Activated CD8-positive, alpha-beta memory T cell treated with anti-CD3 and anti-CD28 coated beads, Interleukin-2, amount 50 U/mL, for 24 hours (primary cell): ENCODE data around the gene MALRD1.

Source experiments
- DNase-seq: peaks from one replicate; pipeline ENCODE4 v3.0.0-alpha.2; 2020; ENCODE audit errors: extremely low read depth

Gene MALRD1

DNA sequence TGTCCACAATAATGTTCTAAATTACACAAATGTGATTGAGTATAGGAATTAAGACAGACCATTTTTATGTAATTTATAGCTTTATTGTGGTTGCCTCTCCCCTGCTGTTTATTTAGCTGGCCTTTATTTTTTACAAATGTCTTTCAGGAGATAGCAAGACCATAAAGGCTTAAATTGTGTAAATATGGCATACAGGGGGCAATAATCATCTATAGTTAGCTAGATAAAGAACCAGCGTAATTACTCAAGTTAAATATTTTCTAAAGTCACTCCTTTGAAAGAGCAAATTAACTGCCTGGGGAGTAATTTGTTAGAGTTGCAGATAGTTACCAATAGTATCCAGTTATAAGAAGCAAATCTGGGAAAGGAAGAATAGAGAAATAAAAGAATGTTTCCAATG, at the start of gene MALRD1:
Gene MALRD1, plus strand, starts transcription at position 313 of the 400 bp plus-strand sequence. CDS start 138 bp downstream, outside the sequence.
- DNase-seq = no peak

GRCh38 chr10:19003341-19003740, 45.3 kb upstream of the MALRD1 start:
- no peak for DNase-seq

DNA sequence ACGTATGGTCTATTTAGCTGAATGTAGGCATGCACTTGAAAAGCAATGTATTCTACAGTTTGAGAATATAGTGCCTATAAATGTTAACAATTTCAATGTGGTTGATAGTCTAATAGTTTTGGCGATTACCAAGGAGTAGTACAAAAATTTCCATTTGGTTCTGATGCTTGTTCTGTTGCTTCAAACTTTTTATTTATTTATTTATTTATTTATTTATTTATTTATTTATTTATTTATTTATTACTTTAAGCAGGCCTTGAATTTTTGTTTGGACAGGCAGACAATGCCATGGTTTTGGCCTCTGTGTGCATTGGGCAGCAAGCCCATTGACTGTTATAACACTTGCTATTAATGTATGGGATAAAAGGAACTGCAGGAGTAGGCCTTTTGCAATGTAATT, 36.5 kb upstream of the MALRD1 start:
- no peak for DNase-seq

GRCh38 chr10:19014034-19014433, 34.6 kb upstream of the MALRD1 start:
- no peak for DNase-seq

DNA sequence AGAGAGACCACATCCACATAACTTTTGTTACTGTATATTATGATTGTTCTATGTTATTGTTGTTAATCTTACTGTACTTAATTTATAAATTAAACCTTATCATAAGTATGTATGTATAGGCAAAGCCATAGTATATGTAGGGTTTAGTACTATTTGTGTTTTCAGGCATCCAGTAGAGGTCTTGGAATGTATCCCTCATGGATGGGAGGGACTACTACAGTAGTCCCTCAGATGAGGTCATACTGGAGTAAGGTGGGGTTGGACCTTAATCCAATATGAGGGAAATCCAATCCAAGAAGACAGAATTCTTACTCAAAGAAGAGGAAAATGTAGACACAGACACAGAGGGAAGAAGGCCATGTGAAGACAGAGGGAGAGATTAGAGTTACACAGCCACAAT, 34.1 kb upstream of the MALRD1 start:
- DNase-seq = no peak

- DNase-seq = no peak
Measured at GRCh38 chr10:19017116-19017890, 31.3 kb upstream of the MALRD1 start.

DNA sequence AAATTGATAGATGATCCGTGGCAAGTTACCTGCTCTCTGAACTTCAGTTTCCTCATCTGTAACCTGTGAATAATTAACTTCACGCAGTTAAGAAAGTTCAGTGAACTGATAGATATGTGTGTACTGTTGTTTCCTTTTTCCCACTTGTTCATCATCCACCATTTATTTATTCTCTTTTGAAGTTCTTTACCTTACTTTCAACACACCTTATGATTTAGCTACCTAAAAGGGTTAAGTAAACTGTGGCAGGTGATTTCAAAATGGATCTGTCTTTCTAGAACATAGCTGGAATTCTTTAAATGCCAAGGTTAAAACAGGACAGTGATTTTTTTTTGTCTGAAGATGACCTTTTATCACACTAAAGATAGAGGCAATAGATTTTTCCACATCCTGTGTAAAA, 27.4 kb upstream of the MALRD1 start:
- DNase-seq = no peak

GRCh38 chr10:19024611-19025010, 24.0 kb upstream of the MALRD1 start:
- no peak for DNase-seq

DNA sequence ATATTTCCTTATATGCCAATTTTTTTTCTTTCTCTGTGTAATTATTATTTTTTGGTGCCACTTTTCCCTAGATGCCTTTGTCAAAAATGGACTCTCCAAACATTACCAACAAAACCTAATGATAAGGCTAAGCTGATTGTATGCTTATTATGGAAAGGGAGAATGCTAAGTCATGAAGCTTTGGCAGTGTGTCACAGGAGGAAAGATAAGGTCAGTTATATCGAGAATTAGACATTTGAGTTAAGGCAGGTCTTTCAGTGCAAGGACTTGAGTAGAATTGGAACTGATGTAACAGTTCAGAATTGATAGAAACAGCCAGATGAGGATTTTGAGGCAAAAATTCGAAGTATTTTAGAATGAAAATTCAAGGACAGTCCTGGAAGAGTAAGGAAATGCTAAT, 16.8 kb upstream of the MALRD1 start:
- DNase-seq = no peak

DNA sequence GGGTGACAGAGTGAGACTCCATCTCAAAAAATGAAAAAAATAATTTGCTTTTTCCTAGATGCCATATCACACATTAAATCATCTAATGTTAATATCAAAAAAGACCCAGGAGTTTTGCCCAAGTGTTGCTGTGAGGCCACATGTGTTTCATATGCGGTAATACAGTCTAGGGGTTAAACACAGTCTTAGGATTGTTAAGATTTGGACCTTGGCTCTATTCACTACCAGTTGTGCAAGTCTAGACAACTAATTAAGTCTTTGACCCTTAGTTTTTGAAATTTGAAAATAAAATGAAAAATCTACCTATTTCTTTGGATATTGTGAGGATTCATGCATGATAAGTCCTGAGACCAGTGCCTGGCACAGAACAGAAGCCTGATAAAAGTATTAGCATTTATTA, 14.9 kb upstream of the MALRD1 start:
- DNase-seq = no peak

- no peak for DNase-seq
Measured at GRCh38 chr10:19041171-19041570, 7.4 kb upstream of the MALRD1 start.

DNA sequence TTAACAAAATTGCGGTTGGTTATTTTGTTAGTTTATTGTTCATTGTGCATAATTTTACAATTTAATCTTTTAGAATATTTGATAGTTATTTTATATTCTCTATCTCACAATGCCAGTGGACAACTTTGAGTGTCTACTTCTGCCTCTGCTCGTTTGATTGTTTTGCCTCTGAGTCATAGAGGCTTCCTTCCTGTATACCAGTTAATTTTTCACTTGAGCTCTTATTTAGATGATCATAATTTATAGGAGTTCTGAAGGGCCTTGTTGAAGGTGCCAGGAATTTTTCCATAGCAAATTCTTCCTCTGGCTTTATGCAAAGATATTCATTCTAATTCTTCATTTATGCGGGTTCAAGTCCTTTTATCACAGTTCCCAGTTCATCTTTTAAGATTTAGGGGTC, 5.2 kb upstream of the MALRD1 start:
- DNase-seq = no peak

DNA sequence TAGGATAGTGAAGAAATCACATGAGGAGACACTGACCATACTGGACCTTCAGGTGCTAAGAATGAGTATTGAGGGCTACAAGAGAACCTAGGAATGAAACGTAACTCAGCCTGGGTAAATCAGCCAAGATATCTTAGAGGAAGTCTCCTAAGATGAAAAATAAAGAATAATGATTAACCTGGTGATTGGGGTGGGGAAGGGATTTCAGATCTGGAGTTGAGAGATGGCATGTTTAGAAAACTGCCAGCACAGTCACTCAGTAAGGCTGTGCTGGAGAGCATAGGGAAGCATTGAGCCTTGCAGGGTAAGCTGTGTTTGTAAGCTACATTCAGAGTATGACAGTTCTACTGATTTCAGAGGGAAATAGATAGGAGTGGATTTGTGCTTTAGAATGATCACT, 1.9 kb upstream of the MALRD1 start:
- DNase-seq = no peak

- DNase-seq = no peak
Measured at GRCh38 chr10:19048891-19049290, 290 bp downstream of the MALRD1 start.

DNA sequence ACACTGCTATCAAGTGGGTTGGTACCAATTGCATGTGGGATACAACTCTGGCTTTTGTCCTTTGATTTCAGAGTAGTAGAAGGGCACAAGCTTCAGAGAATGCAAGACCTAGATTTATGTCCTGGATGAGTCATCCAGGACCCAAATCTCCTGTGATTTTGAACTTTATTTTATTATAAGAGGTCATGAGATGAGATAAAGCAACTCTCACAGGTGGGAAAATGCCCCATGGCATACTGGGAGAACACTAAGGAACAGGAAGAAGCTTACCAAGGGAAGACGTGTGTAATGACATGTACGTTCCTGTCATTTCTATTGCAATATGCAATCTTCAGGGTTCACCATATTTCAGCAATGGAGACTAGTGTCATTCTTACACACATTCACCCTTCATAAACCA, 966 bp downstream of the MALRD1 start:
- DNase-seq = no peak

- no peak for DNase-seq
Measured at GRCh38 chr10:19054289-19054835, 5.8 kb downstream of the MALRD1 start.

DNA sequence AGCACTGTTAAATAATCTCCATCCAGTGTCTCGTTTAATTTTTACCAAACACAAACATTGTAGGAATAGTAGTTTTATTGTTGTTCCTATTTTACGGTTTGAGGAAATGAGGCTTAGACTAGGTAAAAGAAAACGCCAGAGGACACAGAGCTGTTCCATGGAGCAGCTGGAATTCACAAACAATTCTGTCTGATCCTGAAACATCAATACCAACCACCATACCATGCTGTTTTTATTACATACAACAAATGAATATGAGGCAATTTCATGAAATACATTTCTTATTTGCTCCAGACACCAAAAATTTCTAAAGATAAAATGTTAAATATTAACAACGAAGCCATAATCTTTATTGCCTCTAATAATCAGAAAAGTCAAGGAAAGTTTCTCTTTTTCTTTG, 9.4 kb downstream of the MALRD1 start:
- DNase-seq = no peak

GRCh38 chr10:19063986-19064385, 15.4 kb downstream of the MALRD1 start:
- no peak for DNase-seq

- DNase-seq = no peak
Measured at GRCh38 chr10:19071946-19072345, 23.3 kb downstream of the MALRD1 start.

DNA sequence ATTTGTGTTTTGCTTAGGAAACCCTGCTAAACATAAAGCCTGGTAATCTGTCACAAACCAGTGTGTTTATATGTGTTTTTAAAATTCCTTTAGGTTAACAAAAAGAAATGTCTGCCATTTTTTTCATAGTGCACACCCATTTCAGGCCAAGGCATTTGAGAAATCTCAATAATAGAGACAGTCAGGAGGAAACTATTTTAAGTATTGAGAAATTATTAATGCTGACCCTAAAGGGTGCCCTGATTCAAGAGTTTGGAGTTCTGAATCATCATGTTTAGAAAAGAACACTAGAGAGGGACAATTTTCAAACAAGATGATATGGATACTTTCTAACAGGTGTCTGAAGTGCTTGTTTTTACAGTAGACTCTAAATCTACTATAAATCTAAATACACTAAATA, 28.7 kb downstream of the MALRD1 start:
- DNase-seq = no peak

DNA sequence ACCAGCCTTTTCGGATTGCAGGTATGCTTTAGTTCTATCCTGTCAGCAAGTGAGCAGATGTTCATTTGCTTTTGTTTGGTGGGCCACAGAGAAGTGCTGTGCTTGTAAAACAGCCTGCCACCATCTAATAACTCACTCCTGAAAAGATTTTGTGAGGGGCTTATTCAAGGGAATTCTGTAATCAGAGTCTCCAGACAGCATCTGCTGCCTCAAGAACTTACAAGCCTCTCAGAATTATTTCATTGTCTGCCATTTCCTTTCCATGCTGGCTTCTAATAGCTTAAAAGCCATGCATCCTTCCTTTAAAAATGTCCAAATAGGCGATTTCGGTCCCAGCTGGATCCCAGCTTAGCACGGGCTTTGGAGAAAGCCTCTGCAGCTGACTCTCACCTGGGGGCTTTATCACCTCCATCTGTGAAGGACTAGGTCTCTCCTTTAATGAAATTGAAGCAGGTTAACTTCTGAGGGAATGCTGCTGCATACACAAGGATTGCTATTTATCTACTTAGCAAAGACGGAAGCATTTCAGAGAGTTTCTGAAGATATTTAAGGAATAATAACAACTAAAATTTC, 48.0 kb downstream of the MALRD1 start:
- DNase-seq = no peak

- DNase-seq = no peak
Measured at GRCh38 chr10:19097151-19097550, 48.5 kb downstream of the MALRD1 start.

DNA sequence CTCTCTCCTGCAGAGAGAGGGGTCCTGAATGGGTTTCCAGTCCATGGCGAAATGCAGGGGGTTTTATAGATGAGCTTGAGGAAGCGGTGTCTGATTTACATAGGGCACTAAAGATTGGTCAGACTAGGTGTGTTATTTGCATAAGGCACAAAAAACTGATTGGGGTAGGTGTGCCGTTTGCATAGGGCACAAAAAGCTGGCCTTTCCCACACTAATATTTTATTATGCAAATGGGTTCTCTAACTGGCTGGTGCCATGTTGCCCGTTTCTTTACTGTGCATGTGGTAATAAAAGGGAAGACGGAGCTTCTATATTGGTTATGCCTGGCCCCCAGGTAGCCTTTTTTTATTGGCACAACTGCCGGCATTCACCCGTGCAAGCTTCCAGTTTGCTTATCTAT, 50.2 kb downstream of the MALRD1 start:
- no peak for DNase-seq
